SK-N-SH (cell line): ENCODE results near the gene SNCA. TPM values are rescaled to one million over a fixed set of nuclear protein-coding genes. Genes with fewer than 3 reads are reported as not detected.
A peak's percentile ranks its signal among the peaks of the same experiment; 100 is the strongest.

Source experiments
- CTCF ChIA-PET: fragments of 300-600, 350-600 bp; formaldehyde crosslinking; extraction: SDS; loops from one replicate; lab custom pipeline; 2021; lab: Yijun Ruan, JAX
- POLR2A ChIA-PET: fragments of 350-600 bp; sonication (Branson Sonifier 250); formaldehyde crosslinking; extraction: SDS; loops from one replicate; lab custom pipeline; 2020; ENCODE audit warnings: antibody characterized with exemption, inconsistent platforms; lab: Yijun Ruan, JAX
- DNase-seq: peaks from one replicate; pipeline ENCODE4 v3.0.0; 2012
- H2AFZ ChIP-seq: fragments of 200-600 bp; sonication (generic); 2 replicates; pipeline ENCODE4 v1.8.1; 2016; ENCODE audit warnings: antibody characterized with exemption, mild to moderate bottlenecking, low read depth
- H3F3A ChIP-seq: fragments of 200-600 bp; sonication (generic); replicated peaks from 2 replicates; pipeline ENCODE3; 2016; ENCODE audit warnings: antibody characterized with exemption, mild to moderate bottlenecking; ENCODE audit not compliant: insufficient read depth
- H3K27ac ChIP-seq, 2 experiments: fragments of 200-500 bp in 1 of 2; fragments of 200-600 bp in 1 of 2; sonication (Bioruptor generic) in 1 of 2; sonication (generic), shearing (Covaris generic) in 1 of 2; 2 replicates each; pipeline versions ENCODE4 v1.5.1 to v1.6.1; 2014 to 2016; ENCODE audit warnings: low read depth in 2 of 2, inconsistent platforms in 1 of 2, low read length in 1 of 2, mild to moderate bottlenecking in 1 of 2, mixed read lengths in 1 of 2
- H3K27me3 ChIP-seq: fragments of 200-600 bp; sonication (generic), shearing (Covaris generic); 2 replicates; pipeline ENCODE4 v1.6.1; 2016; ENCODE audit warnings: mixed run types; ENCODE audit not compliant: insufficient read depth
- H3K36me3 ChIP-seq, 2 experiments: fragments of 200-500 bp in 1 of 2; fragments of 200-600 bp in 1 of 2; sonication (Bioruptor generic) in 1 of 2; sonication (generic) in 1 of 2; replicated peaks in 1 of 2; 2 replicates each; pipeline versions ENCODE3 to v1.5.1; 2014 to 2016; ENCODE audit warnings: low read length in 1 of 2, mild to moderate bottlenecking in 1 of 2; ENCODE audit not compliant: insufficient read depth in 2 of 2, control insufficient read depth in 1 of 2
- H3K4me1 ChIP-seq, 2 experiments: fragments of 200-500 bp in 1 of 2; fragments of 200-600 bp in 1 of 2; sonication (Bioruptor generic) in 1 of 2; sonication (generic), shearing (Covaris generic) in 1 of 2; 2 replicates each; pipeline versions ENCODE4 v1.5.1 to v1.6.1; 2014 to 2016; ENCODE audit warnings: low read depth in 1 of 2, low read length in 1 of 2, mixed run types in 1 of 2; ENCODE audit not compliant: insufficient read depth in 2 of 2, control insufficient read depth in 1 of 2
- H3K4me2 ChIP-seq: fragments of 200-600 bp; sonication (generic), shearing (Covaris generic); 2 replicates; pipeline ENCODE4 v1.6.1; 2017; ENCODE audit warnings: mixed run types
- H3K4me3 ChIP-seq, 2 experiments: fragments of 200-500 bp in 1 of 2; fragments of 200-600 bp in 1 of 2; sonication (Bioruptor generic) in 1 of 2; sonication (generic), shearing (Covaris generic) in 1 of 2; 2 replicates each; pipeline versions ENCODE4 v1.5.1 to v1.8.1; 2014 to 2016; ENCODE audit warnings: low read depth in 2 of 2, inconsistent platforms in 1 of 2, low read length in 1 of 2, mild to moderate bottlenecking in 1 of 2, mixed read lengths in 1 of 2, moderate library complexity in 1 of 2
- H3K79me2 ChIP-seq: fragments of 200-600 bp; sonication (generic); 2 replicates; pipeline ENCODE4 v1.8.1; 2017; ENCODE audit warnings: mild to moderate bottlenecking; ENCODE audit not compliant: insufficient read depth
- H3K9ac ChIP-seq: fragments of 200-600 bp; sonication (generic); 2 replicates; pipeline ENCODE4 v1.6.1; 2017; ENCODE audit warnings: mixed run types
- H3K9me2 ChIP-seq: fragments of 200-600 bp; sonication (generic); 2 replicates; pipeline ENCODE4 v1.6.1; 2017; ENCODE audit warnings: mixed run types
- H3K9me3 ChIP-seq: fragments of 200-600 bp; sonication (generic); 2 replicates; pipeline ENCODE4 v1.6.1; 2017; ENCODE audit warnings: mixed run types, mild to moderate bottlenecking, moderate library complexity
- H4K20me1 ChIP-seq: fragments of 200-600 bp; sonication (generic); 2 replicates; pipeline ENCODE4 v1.6.1; 2017; ENCODE audit warnings: mild to moderate bottlenecking, mixed run types; ENCODE audit not compliant: insufficient read depth
- ELF1 ChIP-seq: IDR thresholded peaks from 2 replicates; pipeline ENCODE4 v1.4.0; 2012
- JUND ChIP-seq: IDR thresholded peaks from 2 replicates; pipeline ENCODE4 v1.4.0; 2012
- MEF2A ChIP-seq: IDR thresholded peaks from 2 replicates; pipeline ENCODE4 v1.4.0; 2012; ENCODE audit warnings: low read depth, borderline replicate concordance
- RCOR1 ChIP-seq: fragments of 150-350 bp; IDR thresholded peaks from 2 replicates; pipeline ENCODE4 v1.6.1; 2017; ENCODE audit warnings: antibody characterized with exemption, low read length
- SMC3 ChIP-seq: IDR thresholded peaks from 2 replicates; pipeline ENCODE4 v1.6.1; 2012; ENCODE audit warnings: low read depth, low read length, improper control_type of control experiment
- WGBS: methylation state at CpG from one replicate; pipeline ENCODE4 v1.1.6; 2017; ENCODE audit warnings: low lambda C conversion rate; 5-methylcytosine and 5-hydroxymethylcytosine counted together
- polyA plus RNA-seq, 3 experiments: library from polyadenylated mRNA; depleted of rRNA; stranded (reverse); fragments of >200 nt; gene quantifications; 2 replicates each; pipeline ENCODE4 v1.2.3, GENCODE V29; 2012
- TF ChIP-seq, protein P1 (sequence below): fragments of 150-350 bp; IDR thresholded peaks from 2 replicates; pipeline ENCODE4 v1.6.1; 2016; ENCODE audit warnings: mild to moderate bottlenecking, low read depth, low read length
- TF ChIP-seq, protein P2 (sequence below): IDR thresholded peaks from 2 replicates; pipeline ENCODE4 v1.6.1; 2012; ENCODE audit warnings: mild to moderate bottlenecking, low read depth, low read length, moderate library complexity
- TF ChIP-seq, protein P3 (sequence below): fragments of 200-600 bp; sonication (generic); IDR thresholded peaks from 2 replicates; pipeline ENCODE4 v1.6.1; 2017; ENCODE audit warnings: antibody characterized with exemption, mild to moderate bottlenecking, moderate library complexity
- TF ChIP-seq, protein P4 (sequence below): IDR thresholded peaks from 2 replicates; pipeline ENCODE4 v1.4.0; 2012; ENCODE audit warnings: low read depth, borderline replicate concordance

The SNCA gene
- polyA plus RNA-seq, 1 of the 3 experiments (the other 2 are of a cell fraction): 12.9 TPM

DNA sequence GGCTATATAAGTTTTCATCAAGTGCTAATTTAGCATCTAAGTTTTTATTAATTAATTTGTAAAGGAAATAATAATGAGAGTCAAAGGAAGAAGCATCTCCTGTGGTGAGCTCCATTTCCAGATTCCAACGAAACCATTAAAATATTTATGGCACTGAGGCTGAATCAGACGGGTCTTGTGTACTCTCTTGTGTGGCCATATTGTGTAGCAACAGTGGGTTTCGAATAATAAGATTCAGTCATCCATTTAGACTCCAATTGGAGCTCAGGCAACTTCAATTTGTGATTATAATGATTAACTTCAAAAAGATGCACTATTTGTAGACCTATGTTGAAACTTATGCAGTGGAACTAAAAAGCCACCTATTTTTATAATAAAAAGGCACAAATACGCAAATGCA is 82.4 kb downstream of the SNCA start:
- ChIA-PET POLR2A (no interaction called here), CTCF (interaction anchor here (1.5 kb wide), 1 partner anchor 46 kb away, joined by 3 read pairs; no protein-coding TSS in a partner anchor)
- Histone ChIP-seq H3F3A (peaks cover 23% of the 10 kb centered on the region), H3K4me1 (peaks cover 14 to 19% of the 10 kb centered on the region in 2 experiments; a peak in 3 of 4 replicates), H3K9ac (no peak overlapping the region), H2AFZ (no peak overlapping the region; the same call in 1 of the 2 replicates), H3K4me3 (no peak overlapping the region), H3K9me2 (no peaks in the 10 kb centered on the region), H3K27ac (peak overlapping the region; percentile 92 to 98), H3K79me2 (no peaks in the 10 kb centered on the region), H3K27me3 (no peaks in the 10 kb centered on the region), H4K20me1 (no peaks in the 10 kb centered on the region), H3K9me3 (no peaks in the 10 kb centered on the region), H3K4me2 (no peak overlapping the region), H3K36me3 (no peaks in the 10 kb centered on the region)
- DNase-seq: no peak
- TF ChIP-seq MEF2A (no peak), RCOR1 (no peak), JUND (no peak), SMC3 (no peak), ELF1 (no peak)
- TF ChIP-seq, protein P1, sequence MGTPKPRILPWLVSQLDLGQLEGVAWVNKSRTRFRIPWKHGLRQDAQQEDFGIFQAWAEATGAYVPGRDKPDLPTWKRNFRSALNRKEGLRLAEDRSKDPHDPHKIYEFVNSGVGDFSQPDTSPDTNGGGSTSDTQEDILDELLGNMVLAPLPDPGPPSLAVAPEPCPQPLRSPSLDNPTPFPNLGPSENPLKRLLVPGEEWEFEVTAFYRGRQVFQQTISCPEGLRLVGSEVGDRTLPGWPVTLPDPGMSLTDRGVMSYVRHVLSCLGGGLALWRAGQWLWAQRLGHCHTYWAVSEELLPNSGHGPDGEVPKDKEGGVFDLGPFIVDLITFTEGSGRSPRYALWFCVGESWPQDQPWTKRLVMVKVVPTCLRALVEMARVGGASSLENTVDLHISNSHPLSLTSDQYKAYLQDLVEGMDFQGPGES: no peak
- TF ChIP-seq, protein P2, sequence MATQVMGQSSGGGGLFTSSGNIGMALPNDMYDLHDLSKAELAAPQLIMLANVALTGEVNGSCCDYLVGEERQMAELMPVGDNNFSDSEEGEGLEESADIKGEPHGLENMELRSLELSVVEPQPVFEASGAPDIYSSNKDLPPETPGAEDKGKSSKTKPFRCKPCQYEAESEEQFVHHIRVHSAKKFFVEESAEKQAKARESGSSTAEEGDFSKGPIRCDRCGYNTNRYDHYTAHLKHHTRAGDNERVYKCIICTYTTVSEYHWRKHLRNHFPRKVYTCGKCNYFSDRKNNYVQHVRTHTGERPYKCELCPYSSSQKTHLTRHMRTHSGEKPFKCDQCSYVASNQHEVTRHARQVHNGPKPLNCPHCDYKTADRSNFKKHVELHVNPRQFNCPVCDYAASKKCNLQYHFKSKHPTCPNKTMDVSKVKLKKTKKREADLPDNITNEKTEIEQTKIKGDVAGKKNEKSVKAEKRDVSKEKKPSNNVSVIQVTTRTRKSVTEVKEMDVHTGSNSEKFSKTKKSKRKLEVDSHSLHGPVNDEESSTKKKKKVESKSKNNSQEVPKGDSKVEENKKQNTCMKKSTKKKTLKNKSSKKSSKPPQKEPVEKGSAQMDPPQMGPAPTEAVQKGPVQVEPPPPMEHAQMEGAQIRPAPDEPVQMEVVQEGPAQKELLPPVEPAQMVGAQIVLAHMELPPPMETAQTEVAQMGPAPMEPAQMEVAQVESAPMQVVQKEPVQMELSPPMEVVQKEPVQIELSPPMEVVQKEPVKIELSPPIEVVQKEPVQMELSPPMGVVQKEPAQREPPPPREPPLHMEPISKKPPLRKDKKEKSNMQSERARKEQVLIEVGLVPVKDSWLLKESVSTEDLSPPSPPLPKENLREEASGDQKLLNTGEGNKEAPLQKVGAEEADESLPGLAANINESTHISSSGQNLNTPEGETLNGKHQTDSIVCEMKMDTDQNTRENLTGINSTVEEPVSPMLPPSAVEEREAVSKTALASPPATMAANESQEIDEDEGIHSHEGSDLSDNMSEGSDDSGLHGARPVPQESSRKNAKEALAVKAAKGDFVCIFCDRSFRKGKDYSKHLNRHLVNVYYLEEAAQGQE: no peak
- TF ChIP-seq, protein P3, sequence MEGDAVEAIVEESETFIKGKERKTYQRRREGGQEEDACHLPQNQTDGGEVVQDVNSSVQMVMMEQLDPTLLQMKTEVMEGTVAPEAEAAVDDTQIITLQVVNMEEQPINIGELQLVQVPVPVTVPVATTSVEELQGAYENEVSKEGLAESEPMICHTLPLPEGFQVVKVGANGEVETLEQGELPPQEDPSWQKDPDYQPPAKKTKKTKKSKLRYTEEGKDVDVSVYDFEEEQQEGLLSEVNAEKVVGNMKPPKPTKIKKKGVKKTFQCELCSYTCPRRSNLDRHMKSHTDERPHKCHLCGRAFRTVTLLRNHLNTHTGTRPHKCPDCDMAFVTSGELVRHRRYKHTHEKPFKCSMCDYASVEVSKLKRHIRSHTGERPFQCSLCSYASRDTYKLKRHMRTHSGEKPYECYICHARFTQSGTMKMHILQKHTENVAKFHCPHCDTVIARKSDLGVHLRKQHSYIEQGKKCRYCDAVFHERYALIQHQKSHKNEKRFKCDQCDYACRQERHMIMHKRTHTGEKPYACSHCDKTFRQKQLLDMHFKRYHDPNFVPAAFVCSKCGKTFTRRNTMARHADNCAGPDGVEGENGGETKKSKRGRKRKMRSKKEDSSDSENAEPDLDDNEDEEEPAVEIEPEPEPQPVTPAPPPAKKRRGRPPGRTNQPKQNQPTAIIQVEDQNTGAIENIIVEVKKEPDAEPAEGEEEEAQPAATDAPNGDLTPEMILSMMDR: no peak
- TF ChIP-seq, protein P4, sequence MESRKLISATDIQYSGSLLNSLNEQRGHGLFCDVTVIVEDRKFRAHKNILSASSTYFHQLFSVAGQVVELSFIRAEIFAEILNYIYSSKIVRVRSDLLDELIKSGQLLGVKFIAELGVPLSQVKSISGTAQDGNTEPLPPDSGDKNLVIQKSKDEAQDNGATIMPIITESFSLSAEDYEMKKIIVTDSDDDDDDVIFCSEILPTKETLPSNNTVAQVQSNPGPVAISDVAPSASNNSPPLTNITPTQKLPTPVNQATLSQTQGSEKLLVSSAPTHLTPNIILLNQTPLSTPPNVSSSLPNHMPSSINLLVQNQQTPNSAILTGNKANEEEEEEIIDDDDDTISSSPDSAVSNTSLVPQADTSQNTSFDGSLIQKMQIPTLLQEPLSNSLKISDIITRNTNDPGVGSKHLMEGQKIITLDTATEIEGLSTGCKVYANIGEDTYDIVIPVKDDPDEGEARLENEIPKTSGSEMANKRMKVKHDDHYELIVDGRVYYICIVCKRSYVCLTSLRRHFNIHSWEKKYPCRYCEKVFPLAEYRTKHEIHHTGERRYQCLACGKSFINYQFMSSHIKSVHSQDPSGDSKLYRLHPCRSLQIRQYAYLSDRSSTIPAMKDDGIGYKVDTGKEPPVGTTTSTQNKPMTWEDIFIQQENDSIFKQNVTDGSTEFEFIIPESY: no peak
- 88% methylated on average over 4 of the region's 4 CpGs for WGBS
